KMS-11 (cell line): Measurements from ENCODE around the gene ZNF620.

Source experiments
- H2AFZ ChIP-seq: fragments of 200-600 bp; sonication (generic); 2 replicates; pipeline ENCODE4 v1.6.1; 2016; ENCODE audit warnings: antibody characterized with exemption, mixed run types, low read depth
- H3K27ac ChIP-seq: fragments of 200-600 bp; sonication (generic); 2 replicates; pipeline ENCODE4 v1.6.1; 2016; ENCODE audit warnings: mild to moderate bottlenecking, mixed run types
- H3K27me3 ChIP-seq: fragments of 200-600 bp; sonication (generic); 2 replicates; pipeline ENCODE4 v1.6.1; 2017; ENCODE audit warnings: mild to moderate bottlenecking, low read depth, mixed run types, moderate library complexity; ENCODE audit not compliant: insufficient read depth
- H3K36me3 ChIP-seq: fragments of 200-600 bp; sonication (generic); 2 replicates; pipeline ENCODE4 v1.6.1; 2017; ENCODE audit warnings: mild to moderate bottlenecking, mixed run types; ENCODE audit not compliant: insufficient read depth
- H3K4me1 ChIP-seq: fragments of 200-600 bp; sonication (generic); 2 replicates; pipeline ENCODE4 v1.6.1; 2016; ENCODE audit warnings: mild to moderate bottlenecking, low read depth, mixed run types; ENCODE audit not compliant: poor library complexity, severe bottlenecking
- H3K4me2 ChIP-seq: fragments of 200-600 bp; sonication (generic); 2 replicates; pipeline ENCODE4 v1.7.0; 2016; ENCODE audit warnings: mild to moderate bottlenecking, mixed run types
- H3K4me3 ChIP-seq: fragments of 200-600 bp; sonication (generic); IDR thresholded peaks from 2 replicates; pipeline ENCODE4 v1.6.1; 2017; ENCODE audit warnings: low read depth, low read length, mixed read lengths; ENCODE audit not compliant: insufficient read depth
- H3K79me2 ChIP-seq: fragments of 200-600 bp; sonication (generic); 2 replicates; pipeline ENCODE4 v1.6.1; 2016; ENCODE audit warnings: low read depth, mixed run types; ENCODE audit not compliant: insufficient read depth
- H3K9ac ChIP-seq: fragments of 200-600 bp; sonication (generic); 2 replicates; pipeline ENCODE4 v1.6.1; 2016; ENCODE audit warnings: mild to moderate bottlenecking, mixed run types
- H4K20me1 ChIP-seq: fragments of 200-600 bp; sonication (generic); 2 replicates; pipeline ENCODE4 v1.6.1; 2016; ENCODE audit warnings: mild to moderate bottlenecking, mixed run types; ENCODE audit not compliant: insufficient read depth
- TF ChIP-seq, protein P1 (sequence below): fragments of 200-600 bp; sonication (generic); conservative IDR thresholded peaks from 2 replicates; pipeline ENCODE4 v1.6.1; 2017; ENCODE audit warnings: low read depth, mild to moderate bottlenecking, antibody characterized with exemption, low read length, moderate library complexity, mixed read lengths

The ZNF620 gene

DNA sequence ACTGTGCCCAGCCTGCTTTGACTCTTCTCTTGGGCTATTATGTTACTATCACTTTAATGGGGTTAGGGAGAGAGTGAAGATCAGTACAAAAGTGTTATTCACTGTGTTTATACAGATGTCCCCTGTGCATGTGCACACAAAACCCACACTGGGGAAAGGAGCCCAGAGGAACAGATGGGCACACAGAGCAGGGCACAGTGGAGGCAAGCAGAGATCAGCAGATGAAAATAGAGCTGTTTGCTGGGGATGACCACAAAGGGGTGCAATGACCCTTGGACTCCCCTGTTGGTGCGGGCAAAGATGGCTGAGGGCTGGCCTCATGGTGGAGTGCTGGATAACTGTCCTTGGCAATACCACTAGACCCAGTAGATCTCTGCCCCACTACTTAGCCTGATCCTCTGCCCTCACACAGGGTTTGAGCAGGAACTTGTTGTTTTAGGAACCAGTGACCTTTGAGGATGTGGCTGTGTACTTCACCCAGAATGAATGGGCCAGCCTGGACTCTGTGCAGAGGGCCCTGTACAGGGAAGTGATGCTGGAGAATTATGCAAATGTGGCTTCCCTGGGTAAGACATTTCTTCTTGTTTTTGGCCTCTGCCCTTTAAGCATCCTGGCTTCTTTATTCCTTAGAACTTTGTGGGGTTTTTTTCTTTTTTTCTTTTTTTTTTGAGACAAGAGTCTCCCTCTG, 5.3 kb downstream of the ZNF620 start:
- H3K4me2 ChIP-seq = no peak overlapping the region
- no peaks in the 10 kb centered on the region for H4K20me1 ChIP-seq
- no peak overlapping the region for H3K27ac ChIP-seq
- H2AFZ ChIP-seq = no peak overlapping the region
- H3K36me3 ChIP-seq = no peaks in the 10 kb centered on the region
- H3K9ac ChIP-seq = no peak overlapping the region
- H3K79me2 ChIP-seq = no peaks in the 10 kb centered on the region
- H3K27me3 ChIP-seq = no peaks in the 10 kb centered on the region
- H3K4me3 ChIP-seq = no peak overlapping the region
- TF ChIP-seq, protein P1, sequence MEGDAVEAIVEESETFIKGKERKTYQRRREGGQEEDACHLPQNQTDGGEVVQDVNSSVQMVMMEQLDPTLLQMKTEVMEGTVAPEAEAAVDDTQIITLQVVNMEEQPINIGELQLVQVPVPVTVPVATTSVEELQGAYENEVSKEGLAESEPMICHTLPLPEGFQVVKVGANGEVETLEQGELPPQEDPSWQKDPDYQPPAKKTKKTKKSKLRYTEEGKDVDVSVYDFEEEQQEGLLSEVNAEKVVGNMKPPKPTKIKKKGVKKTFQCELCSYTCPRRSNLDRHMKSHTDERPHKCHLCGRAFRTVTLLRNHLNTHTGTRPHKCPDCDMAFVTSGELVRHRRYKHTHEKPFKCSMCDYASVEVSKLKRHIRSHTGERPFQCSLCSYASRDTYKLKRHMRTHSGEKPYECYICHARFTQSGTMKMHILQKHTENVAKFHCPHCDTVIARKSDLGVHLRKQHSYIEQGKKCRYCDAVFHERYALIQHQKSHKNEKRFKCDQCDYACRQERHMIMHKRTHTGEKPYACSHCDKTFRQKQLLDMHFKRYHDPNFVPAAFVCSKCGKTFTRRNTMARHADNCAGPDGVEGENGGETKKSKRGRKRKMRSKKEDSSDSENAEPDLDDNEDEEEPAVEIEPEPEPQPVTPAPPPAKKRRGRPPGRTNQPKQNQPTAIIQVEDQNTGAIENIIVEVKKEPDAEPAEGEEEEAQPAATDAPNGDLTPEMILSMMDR = no peak
- H3K4me1 ChIP-seq = no peaks in the 10 kb centered on the region

DNA sequence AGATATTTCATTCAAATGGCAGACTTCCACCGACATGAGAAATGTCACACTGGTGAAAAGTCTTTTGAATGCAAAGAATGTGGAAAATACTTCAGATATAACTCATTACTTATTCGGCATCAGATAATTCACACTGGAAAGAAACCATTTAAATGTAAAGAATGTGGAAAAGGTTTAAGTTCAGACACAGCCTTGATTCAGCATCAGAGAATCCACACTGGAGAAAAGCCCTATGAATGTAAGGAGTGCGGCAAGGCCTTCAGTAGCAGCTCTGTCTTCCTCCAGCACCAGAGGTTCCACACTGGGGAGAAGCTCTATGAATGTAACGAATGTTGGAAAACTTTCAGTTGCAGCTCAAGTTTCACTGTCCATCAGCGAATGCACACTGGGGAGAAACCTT, 10.4 kb downstream of the ZNF620 start:
- Histone ChIP-seq H3K4me3 (no peak overlapping the region), H3K4me2 (no peak overlapping the region), H3K27ac (no peak overlapping the region), H3K79me2 (no peaks in the 10 kb centered on the region), H2AFZ (no peak overlapping the region), H3K36me3 (no peaks in the 10 kb centered on the region), H3K27me3 (no peaks in the 10 kb centered on the region), H3K4me1 (no peaks in the 10 kb centered on the region), H3K9ac (no peak overlapping the region), H4K20me1 (no peaks in the 10 kb centered on the region)
- TF ChIP-seq, protein P1 = no peak

DNA sequence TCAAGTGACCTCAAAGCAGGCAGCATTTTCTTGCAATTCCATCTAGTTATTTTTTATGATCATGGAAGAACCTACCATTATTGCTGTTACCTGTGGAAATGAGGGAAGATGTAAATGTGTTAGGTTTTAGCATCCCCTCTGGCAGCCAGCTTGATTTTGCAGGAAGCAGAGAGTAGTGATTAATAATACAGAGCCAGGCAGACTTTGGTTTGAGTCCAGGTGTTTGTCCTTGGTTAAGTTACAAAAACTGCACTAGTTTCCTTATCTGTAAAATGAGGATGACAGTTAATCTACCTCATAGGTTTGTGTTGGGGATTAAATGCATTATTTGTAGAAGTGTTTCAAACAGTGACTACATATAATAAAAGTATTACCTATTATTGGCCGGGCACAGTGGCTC, 12.2 kb downstream of the ZNF620 start:
- Histone ChIP-seq H3K27ac (no peak overlapping the region), H3K36me3 (no peaks in the 10 kb centered on the region), H3K4me1 (no peaks in the 10 kb centered on the region), H3K4me2 (no peak overlapping the region), H3K4me3 (no peak overlapping the region), H3K27me3 (no peaks in the 10 kb centered on the region), H4K20me1 (no peaks in the 10 kb centered on the region), H3K9ac (no peak overlapping the region), H2AFZ (no peak overlapping the region), H3K79me2 (no peaks in the 10 kb centered on the region)
- TF ChIP-seq, protein P1 = no peak

DNA sequence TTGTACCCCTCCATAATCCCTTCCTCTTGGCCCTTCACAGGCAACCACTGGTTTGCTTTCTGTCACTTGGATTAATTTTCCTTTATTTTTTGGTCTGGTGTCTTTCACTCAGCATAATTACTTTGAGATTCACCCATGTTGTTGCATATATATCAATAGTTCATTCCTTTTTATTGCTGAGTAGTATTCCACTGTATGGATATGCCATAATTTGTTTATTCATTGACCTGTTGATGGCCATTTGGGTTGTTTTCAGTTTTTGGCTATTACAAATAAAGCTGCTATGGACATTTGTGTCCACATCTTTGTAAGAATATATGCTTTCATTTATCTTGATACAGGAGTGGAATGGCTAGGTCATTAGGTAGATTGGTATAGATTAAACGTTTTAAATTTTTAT, 13.0 kb downstream of the ZNF620 start:
- TF ChIP-seq, protein P1 = no peak
- no peak overlapping the region for H2AFZ ChIP-seq
- no peaks in the 10 kb centered on the region for H3K79me2 ChIP-seq
- no peak overlapping the region for H3K4me2 ChIP-seq
- no peaks in the 10 kb centered on the region for H3K36me3 ChIP-seq
- no peak overlapping the region for H3K9ac ChIP-seq
- H3K4me3 ChIP-seq = no peak overlapping the region
- no peaks in the 10 kb centered on the region for H3K4me1 ChIP-seq
- H3K27me3 ChIP-seq = no peaks in the 10 kb centered on the region
- H4K20me1 ChIP-seq = no peaks in the 10 kb centered on the region
- no peak overlapping the region for H3K27ac ChIP-seq
